Breast epithelium (tissue), 4 donors: ENCODE data around the gene ZNF609. TPM values are rescaled to one million over a fixed set of nuclear protein-coding genes. Genes with fewer than 3 reads are reported as not detected.

Source experiments
- DNase-seq, 2 donors: peaks; one replicate each; pipeline ENCODE4 v3.0.0-alpha.2; 2019; ENCODE audit warnings: low spot score in 2 of 2
- H3K27ac ChIP-seq, 2 donors: fragments of 200-600 bp; sonication (generic) in 1 of 2; one replicate each; pipeline ENCODE4 v1.5.1; 2016 to 2019; ENCODE audit warnings: mild to moderate bottlenecking in 1 of 2
- H3K27me3 ChIP-seq, 2 donors: fragments of 200-600 bp; sonication (generic) in 1 of 2; one replicate each; pipeline versions ENCODE4 v1.5.1 to v1.6.0; 2017 to 2019; ENCODE audit warnings: control low read depth in 1 of 2, mild to moderate bottlenecking in 1 of 2
- H3K36me3 ChIP-seq: fragments of 200-600 bp; one replicate; pipeline ENCODE4 v1.5.1; 2019
- H3K4me1 ChIP-seq, 2 donors: fragments of 200-600 bp; sonication (generic); one replicate each; pipeline ENCODE4 v1.5.1; 2016 to 2019; ENCODE audit warnings: control low read depth in 1 of 2
- H3K4me3 ChIP-seq, 3 donors: fragments of 200-600 bp; sonication (generic); 1 replicate in 2 of 3; 2 replicates in 1 of 3; pipeline ENCODE4 v1.5.1; 2016 to 2019; ENCODE audit warnings: mild to moderate bottlenecking in 3 of 3, moderate library complexity in 2 of 3
- H3K9me3 ChIP-seq, 2 donors: fragments of 200-600 bp; sonication (generic) in 1 of 2; one replicate each; pipeline ENCODE4 v1.5.1; 2016 to 2019; ENCODE audit warnings: control low read depth in 1 of 2
- POLR2A ChIP-seq: fragments of 450-650 bp; IDR thresholded peaks from one replicate; pipeline ENCODE4 v1.6.1; 2016; ENCODE audit warnings: antibody characterized with exemption, mild to moderate bottlenecking, moderate library complexity
- POLR2AphosphoS5 ChIP-seq, 3 donors: sonication (generic); formaldehyde crosslinking; IDR thresholded peaks; one replicate each; pipeline ENCODE4 v1.6.1; 2017; ENCODE audit warnings: antibody characterized with exemption in 3 of 3
- intact Hi-C: fragments of 100-400 bp; cut with DNase I; formaldehyde crosslinking; loops from one replicate; pipeline ENCODE4 v1.15.1; 2023; ENCODE audit warnings: low total_unique reads
- total RNA-seq, 3 donors: library from RNA; depleted of rRNA; stranded (reverse); fragments of >200 nt; gene quantifications; one replicate each; pipeline ENCODE4 v1.1.0, GENCODE V29; 2016
- TF ChIP-seq, protein P1 (sequence below), 3 donors: fragments of 450-650 bp; IDR thresholded peaks; one replicate each; pipeline ENCODE4 v1.5.1; 2016 to 2017; ENCODE audit warnings: antibody characterized with exemption in 3 of 3, mild to moderate bottlenecking in 3 of 3, moderate library complexity in 3 of 3

The ZNF609 gene
- total RNA-seq, 3 donors from 2014 or later: 22.9 to 32.1 (median 29.2) TPM

DNA sequence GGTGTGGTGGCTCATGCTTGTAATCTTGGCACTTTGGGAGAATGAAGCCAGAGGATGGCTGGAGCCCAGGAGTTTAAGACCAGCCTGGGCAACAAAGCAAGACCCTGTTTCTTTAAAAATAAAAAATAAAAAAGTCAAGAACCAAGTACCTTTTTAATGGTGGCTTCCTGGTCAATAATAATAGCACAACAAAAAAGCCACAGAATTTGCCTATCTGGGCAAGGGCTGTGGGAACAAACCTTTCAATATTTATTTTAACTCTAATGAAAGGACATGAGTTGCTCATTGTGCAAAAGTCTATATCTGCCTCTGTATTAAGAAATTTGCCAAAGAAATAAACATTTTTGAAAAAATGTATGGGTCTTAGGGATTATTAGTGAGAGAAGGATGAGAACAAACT is 2.1 kb downstream of the ZNF609 start:
- no peaks in the 10 kb centered on the region for H3K27me3 ChIP-seq
- H3K4me1 ChIP-seq: peaks cover 3 to 8% of the 10 kb centered on the region in 2 donors
- peak overlapping the region; percentile 91 to 97 for H3K27ac ChIP-seq
- no peaks in the 10 kb centered on the region for H3K9me3 ChIP-seq
- H3K36me3 ChIP-seq: no peaks in the 10 kb centered on the region
- no peak for TF ChIP-seq POLR2AphosphoS5 (IDR thresholded peaks at IDR 0.05)
- TF ChIP-seq POLR2A: no peak
- TF ChIP-seq, protein P1, sequence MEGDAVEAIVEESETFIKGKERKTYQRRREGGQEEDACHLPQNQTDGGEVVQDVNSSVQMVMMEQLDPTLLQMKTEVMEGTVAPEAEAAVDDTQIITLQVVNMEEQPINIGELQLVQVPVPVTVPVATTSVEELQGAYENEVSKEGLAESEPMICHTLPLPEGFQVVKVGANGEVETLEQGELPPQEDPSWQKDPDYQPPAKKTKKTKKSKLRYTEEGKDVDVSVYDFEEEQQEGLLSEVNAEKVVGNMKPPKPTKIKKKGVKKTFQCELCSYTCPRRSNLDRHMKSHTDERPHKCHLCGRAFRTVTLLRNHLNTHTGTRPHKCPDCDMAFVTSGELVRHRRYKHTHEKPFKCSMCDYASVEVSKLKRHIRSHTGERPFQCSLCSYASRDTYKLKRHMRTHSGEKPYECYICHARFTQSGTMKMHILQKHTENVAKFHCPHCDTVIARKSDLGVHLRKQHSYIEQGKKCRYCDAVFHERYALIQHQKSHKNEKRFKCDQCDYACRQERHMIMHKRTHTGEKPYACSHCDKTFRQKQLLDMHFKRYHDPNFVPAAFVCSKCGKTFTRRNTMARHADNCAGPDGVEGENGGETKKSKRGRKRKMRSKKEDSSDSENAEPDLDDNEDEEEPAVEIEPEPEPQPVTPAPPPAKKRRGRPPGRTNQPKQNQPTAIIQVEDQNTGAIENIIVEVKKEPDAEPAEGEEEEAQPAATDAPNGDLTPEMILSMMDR (IDR thresholded peaks at IDR 0.05): no peak
- no peak for DNase-seq
- intact Hi-C loops: no loop called here
- H3K4me3 ChIP-seq: no peak overlapping the region

DNA sequence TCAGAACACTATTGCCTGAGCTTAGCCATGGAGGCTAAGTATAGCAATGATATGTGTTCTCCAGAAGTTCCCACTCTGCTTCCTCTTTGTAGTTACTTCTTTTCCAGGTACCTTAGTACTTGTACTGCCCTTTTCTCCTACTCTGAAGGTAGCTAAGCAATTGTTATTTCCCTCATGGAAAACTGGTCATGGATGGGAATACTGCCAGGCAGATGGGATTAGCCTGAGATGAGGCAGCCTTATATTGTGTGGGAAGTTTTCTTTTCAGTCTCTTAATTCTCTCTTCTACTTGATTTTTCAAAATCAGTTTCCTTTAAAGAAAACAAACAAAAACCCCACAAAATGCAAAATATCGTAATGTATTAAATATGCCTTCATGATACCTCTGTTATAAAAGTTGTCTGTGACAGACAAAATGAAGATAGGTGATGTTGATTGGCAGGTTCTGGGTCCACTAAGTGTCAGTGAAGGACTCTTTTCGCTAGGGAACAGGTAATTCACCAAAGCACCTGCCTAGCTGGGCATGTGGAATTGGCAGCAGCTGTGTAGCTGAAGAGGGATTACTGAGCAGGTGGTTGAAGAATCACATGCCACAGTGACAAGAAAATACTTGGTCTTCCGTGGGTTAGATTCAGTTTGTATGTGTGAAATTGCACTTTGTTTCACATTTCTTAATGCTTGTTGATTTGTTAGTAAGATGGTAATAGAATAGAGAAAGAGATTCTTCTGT is 4.1 kb downstream of the ZNF609 start:
- H3K27ac ChIP-seq: no peak overlapping the region
- intact Hi-C loops: no loop called here
- H3K4me3 ChIP-seq: no peak overlapping the region
- H3K9me3 ChIP-seq: no peaks in the 10 kb centered on the region
- TF ChIP-seq POLR2A (no peak), POLR2AphosphoS5 (IDR thresholded peaks at IDR 0.05) (no peak)
- TF ChIP-seq, protein P1 (IDR thresholded peaks at IDR 0.05): no peak
- H3K36me3 ChIP-seq: no peaks in the 10 kb centered on the region
- H3K27me3 ChIP-seq: no peaks in the 10 kb centered on the region
- no peak for DNase-seq
- H3K4me1 ChIP-seq: peaks cover 3 to 8% of the 10 kb centered on the region in 2 donors

DNA sequence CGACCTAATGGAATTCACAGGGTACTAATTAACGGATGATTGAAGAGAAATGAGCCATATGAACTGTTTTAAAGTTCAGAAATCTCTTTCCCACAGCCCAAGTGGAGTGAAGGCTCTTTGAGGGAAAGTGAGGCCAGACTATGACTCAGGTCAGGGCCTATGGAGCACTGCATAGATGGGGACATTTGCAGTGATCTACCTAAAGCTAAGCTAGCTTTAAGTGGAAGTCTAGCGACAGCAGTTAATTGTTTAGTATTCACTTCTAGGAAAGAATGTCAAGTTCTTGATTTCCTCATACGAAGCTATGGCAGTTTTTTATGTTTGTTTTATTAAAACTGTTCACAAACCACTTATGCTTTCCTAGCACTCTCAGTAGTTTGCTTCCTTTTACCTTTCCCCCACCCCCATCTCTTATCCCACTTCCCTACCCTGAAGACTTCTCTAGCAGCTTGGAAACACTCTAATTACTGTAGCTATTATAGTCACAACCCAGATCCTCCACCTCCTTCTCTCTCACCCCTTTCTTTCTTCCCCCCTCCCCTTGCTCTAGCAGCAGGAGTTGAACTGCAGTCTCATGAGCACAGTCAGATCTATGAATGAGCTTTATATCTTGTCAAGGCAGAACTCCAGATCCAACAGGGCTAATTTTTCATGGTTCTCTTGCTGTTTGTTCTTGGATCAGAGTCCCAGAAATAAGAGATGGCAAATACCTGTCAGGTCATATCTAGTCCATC is 6.2 kb downstream of the ZNF609 start:
- no peak for DNase-seq
- H3K27ac ChIP-seq: no peak overlapping the region
- H3K4me1 ChIP-seq: peaks cover 3 to 8% of the 10 kb centered on the region in 2 donors
- intact Hi-C loops: no loop called here
- H3K4me3 ChIP-seq: no peak overlapping the region
- no peaks in the 10 kb centered on the region for H3K9me3 ChIP-seq
- no peak for TF ChIP-seq POLR2AphosphoS5 (IDR thresholded peaks at IDR 0.05)
- TF ChIP-seq, protein P1 (IDR thresholded peaks at IDR 0.05): no peak
- TF ChIP-seq POLR2A: no peak
- no peaks in the 10 kb centered on the region for H3K27me3 ChIP-seq
- H3K36me3 ChIP-seq: no peaks in the 10 kb centered on the region

DNA sequence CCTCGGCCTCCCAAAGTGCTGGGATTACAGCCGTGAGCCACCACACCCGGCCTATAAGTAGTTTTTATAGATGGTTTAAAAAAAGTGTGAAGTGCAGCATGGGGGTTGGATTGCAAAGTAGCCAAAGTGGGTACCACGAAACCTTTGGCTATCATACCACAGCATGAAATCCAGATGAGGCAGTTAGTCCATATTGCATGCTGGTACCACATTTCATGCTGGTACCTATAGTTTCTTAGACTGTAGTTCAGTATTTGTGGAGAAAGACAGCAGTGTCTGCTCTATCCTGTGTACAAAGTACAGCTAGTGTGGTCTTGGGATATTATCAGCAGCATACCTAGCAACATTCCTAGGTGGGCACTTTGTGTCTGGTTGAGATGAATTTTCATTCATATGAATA is 11.8 kb downstream of the ZNF609 start:
- Histone ChIP-seq H3K27ac (no peak overlapping the region), H3K36me3 (no peaks in the 10 kb centered on the region), H3K4me3 (no peak overlapping the region), H3K27me3 (no peaks in the 10 kb centered on the region), H3K9me3 (no peaks in the 10 kb centered on the region), H3K4me1 (no peaks in the 10 kb centered on the region)
- TF ChIP-seq, protein P1 (IDR thresholded peaks at IDR 0.05): no peak
- TF ChIP-seq POLR2AphosphoS5 (IDR thresholded peaks at IDR 0.05): no peak
- TF ChIP-seq POLR2A: no peak
- intact Hi-C loops: no loop called here
- no peak for DNase-seq

DNA sequence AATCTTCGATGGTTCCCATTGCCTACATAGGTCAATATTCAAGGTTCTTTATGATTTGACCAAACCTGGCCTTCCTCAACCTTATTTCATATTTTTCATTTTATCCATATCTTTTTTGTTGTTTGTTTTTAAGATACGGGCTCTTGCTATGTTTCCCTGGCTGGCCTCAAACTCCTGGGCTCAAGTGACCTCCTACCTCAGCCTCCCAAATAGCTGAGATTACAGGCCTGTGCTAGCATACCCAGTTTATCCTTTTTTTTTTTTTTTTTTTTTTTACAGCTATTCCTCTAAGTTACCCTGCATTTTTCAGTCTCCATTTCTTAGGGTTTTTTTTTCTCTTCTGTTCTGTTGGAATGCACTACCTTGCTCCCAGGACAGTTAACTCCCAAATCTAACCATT is 14.5 kb downstream of the ZNF609 start:
- intact Hi-C loops: no loop called here
- Histone ChIP-seq H3K4me1 (no peaks in the 10 kb centered on the region), H3K4me3 (no peak overlapping the region), H3K36me3 (no peaks in the 10 kb centered on the region), H3K27ac (no peak overlapping the region), H3K27me3 (no peaks in the 10 kb centered on the region), H3K9me3 (no peaks in the 10 kb centered on the region)
- TF ChIP-seq POLR2AphosphoS5 (IDR thresholded peaks at IDR 0.05) (no peak), POLR2A (no peak)
- TF ChIP-seq, protein P1 (IDR thresholded peaks at IDR 0.05): no peak
- DNase-seq: no peak
